NCI-H1105 (cell line): ENCODE measurements around the gene MACO1.

Experiments used
- DNase-seq: peaks from one replicate; lab custom pipeline; 2025; lab: John Stamatoyannopoulos, UW

The MACO1 gene

DNA sequence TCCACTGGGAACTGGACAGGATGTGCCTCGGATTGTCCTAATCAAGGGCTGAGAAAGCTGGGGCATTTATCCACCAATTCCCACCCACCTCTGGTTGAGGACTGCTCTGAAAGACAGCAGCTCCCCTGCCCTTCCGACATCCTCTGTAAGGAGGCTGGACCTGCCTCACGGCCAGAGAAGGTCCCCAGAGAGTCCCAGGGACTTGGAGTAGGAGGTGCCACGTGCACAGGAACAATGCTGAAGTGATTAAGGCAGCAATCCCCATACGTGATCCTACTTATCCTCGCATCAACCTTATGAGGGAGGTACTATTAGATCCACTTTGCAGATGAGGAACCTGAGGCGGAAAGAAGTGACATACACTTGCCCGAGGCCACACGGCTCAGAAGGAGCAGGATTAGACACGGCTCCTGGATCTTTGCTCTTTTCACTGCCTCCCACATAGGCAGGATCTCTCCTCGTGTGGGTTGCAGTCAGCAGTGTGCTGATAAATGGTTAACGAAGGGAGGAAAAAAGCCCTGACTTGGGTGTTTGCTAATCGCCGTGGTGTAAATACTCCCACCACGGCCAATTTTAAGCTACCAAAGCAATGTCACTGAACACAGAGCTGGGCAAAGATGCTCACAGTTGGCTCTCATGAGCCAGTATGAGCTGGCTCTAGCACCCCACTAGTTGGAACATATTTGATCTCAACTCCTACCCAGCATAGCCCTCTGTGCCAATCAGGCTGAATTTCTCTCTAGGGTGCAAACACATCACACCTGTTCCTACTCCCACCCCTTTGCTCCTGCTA, 94.1 kb downstream of the MACO1 start:
- DNase-seq = no peak

DNA sequence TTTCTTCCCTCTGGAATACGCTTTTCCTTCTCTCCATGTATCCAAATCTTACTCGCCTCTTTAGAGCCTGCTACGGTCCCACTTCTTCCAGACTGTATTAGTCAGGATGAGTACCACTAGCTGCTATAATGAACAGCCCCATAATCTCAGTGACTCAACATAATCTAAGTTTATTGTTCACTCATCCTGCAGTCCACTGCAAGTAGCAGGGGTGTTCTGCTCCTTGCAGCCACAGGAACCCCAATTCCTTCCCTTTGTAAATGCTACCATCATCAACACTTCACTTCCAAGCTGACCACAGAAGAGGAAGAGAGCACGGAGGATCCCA, 94.6 kb downstream of the MACO1 start:
- DNase-seq = no peak

DNA sequence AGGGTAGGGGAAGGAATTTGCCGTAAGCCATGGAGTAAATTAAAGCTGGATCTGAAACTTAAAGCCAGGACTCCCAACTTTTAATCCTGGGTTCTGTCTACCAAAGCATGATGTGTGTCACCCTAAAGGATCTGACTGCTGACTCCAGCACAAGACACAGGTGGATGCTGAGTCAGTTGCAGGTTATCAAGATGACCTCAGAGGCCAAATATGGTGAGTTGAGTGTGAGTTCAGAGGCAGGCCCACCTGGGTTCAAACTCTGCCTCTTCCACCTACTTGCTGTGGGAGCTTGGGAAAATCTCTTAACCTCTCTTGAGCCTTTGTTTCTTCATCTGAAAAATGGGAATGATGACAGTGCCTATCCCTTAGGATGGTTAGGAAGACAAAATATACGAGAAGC, 96.1 kb downstream of the MACO1 start:
- DNase-seq = no peak

DNA sequence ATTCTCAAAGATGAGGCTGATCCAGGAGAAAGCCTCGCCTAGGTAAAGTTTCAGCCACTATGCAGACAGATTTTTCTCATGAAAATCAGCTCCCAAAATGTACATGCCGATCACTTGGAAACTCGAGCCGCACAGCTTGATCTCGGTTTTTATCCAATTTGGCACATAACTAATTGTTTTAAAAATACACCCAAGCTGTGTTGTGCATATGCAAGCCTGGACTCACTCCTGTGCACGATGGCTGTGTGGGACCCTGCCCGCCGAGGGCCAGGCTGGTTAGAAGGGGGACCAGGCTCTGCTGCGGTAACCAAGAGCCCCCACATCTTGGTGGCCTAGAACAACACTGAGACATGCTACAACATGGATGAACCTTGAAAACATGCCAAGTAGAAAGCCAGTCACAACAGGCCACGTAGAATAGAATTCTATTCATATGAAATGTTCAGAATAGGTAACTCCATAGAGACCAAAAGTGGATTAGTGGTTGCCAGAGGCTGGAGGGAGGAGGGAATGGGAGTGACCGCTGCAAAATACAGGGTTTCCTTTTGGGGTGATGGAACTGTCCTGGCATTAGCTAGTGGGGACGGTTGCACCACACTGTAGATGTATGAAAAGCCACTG, 96.6 kb downstream of the MACO1 start:
- no peak for DNase-seq

DNA sequence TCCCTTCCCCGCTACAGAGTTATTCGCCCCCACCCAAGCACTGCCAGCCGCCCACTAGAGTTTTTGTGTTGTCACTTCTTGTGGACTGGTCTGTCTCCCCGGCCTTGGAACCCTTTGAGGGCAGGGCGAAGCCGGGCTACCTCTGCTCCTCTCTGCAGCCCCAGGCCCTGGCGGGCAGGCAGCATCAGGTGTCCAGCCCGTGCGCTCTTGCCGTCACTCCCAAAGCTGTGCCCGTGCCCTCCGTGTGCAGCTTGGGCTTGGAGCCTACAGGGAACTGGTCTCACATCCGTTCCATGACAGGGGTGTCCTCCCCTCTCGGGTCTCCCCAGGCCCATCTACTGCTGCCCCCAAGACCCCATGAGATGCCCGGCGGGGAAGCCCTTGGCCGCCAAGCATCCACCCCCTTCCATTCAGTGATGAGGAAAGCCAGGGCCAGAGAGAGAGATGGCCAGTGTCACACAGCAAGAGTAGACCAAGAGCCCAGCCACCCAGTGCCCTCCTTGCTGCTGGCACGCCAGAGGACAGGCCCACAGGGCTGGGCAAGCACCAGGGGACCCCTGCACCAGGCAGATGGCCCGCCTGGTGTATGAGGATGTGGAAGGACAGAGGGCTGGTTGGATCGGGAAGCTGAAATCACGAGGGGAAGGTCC, 97.4 kb downstream of the MACO1 start:
- DNase-seq = no peak

DNA sequence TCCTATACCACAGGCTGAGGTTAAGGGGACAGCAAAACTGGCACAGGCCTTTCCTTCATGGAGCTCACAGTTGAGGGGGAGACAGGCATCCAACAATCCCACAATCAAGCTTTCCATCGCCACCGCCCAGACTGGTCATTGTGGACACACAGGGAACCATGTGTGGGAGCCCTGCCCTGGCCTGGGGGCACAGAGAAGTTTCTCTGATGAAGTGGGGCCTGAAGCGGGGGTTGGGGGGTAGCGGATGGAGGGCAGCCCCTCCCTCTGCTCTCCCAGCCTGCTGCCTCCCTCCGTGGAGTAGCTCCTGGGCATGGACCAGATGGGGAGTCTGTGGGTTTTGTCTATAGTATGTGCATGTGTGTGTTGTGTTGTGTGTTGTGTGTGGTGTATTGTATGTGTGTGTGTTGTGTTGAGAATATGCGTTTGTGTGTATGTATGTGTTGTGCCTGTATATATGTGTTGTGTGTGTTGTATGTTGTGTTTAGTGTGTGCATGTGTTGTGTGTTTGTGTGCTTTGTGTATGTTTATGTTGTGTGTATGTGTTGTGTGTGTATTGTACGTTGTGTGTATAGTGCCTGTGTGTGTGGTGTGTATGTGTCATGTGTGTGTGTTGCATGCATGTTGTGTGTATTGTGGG, 98.3 kb downstream of the MACO1 start:
- no peak for DNase-seq

DNA sequence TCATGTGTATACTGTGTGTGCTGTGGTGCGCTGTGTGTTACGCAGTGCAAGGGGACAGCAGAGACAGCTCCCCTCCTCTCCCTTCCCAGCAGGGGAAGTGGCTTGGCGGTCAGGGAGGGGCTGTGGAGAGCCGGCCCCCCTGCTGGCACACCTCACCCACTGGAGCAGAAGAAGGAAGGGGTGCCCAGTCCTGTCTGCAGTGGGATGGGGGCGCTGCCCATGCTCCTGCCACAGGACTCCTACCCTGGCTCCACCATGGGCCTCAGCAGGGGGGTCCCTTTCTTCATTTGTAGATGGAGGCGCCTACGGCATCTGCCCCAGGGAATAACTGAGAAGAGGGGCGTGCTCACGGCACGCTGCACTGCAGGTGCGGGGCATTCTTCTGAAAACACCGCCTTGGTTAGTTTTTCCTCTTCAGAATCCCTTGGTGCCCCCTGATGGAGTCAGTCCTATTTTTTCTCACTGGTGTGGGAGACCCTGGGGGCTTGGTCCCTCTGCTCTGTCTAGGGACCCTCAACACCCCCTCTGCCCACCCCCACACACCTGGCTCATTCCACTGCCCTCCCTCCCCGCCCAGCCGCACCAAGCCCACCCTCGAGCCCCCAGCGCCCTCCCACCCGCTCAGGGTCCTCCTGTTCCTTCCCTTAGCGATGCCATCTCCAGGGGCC, 99.0 kb downstream of the MACO1 start:
- DNase-seq = no peak

DNA sequence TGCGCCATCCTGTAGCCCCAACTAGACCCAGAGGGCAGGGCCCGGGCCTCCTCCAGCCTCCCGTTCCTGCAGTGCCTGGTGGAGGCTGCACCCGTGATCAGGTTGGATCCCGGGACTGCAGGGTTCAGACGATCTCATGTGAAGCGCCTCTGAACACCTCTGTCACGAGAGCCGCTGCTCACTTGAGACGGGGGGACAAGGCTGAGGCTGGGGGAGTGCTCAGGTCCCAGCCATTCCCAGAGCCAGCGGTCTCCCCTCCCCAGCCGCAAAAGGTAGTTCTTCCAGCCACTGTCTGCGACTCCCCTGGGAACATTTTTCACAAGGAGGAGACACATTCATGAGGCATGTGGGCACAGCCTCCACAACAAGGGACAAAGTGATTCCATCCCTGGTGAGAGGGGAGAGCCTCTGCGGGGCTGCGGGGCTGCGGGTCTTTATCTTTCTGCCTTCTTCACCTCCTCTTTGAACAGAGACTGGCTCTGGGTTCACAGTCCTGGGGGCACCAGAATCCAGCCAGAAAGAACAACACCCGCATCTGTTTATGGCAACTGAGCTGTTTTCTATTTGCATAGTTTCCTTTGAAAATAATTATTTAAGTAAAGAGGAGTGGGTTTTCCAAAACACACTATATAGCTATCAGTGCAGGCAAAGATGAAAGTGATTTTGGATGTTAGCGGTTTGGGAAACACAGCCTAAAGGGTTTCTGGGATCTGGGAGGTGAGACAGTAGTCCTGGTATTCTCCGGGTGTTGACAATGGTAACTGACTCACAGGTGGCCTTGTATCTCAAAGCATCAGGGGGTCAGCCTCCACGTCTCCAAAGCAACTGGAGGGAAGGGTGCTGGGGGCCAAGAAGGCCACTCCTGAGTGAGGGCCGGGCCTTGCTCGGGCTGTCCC, 99.7 kb downstream of the MACO1 start:
- no peak for DNase-seq

DNA sequence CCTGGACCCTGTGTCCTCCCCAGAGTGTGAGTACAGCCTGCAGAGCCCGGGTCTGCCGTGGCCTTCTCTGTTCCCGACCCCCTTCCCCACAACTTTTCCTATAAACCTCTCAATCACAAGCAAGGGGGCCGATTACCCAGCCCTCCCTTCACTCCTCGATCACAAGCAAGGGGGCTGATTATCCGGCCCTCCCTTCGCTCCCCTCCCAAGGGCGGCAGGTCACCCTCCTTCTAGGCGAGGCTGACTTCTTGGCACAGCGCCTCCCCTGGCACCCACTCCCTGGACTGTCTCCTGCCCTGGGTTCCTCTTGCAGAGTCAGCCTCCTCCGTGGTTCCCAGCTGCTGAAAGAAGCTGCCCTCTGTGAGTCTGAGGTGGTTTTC, 100.4 kb downstream of the MACO1 start:
- no peak for DNase-seq

DNA sequence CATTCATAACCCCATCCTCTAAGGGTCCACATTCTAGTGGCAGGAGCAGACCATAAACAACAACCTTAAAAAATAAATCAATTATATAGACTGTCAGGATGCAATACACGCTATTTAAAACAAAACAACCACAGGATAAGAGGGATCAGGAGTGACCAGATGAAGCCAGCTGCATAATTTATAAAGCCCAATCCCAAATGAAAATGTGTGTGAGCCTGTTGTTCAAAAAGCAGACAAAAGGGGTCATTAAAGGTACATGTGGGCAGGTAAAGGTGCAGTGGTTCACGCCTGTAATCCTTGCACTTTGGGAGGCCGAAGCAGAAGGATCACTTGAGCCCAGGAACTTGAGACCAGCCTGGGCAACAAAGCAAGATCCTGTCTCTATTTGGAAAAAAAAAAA, 102.3 kb downstream of the MACO1 start:
- no peak for DNase-seq

DNA sequence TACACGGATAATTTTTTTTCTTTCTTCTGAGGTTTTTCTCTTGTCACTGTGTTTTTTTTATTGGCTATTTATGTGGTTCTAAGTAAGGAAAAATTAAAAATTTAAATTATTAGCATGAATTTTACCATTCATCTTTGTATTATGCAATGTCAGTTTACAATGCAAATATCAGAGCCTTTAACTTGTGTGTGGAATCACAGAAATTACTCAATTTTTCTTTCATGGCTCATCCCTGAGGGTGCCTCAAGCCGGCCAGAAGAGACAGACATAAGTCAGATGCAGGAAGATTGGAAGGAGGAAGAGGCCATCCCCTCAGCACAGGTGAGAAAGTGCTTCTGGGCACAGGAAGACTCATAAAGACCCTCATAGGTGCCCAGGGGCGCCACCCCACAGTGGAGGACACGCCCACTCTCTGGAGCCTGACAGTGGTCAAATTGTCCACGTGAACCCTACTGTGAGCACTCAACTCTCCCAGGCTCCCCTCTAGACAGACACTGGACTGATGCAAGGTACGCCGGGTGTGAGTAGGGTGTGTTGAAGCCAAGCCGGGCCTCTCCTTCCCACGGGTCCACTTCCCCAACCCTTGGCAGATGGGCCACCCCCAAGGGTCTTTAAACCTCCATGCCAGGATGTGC, 103.2 kb downstream of the MACO1 start:
- DNase-seq = no peak

DNA sequence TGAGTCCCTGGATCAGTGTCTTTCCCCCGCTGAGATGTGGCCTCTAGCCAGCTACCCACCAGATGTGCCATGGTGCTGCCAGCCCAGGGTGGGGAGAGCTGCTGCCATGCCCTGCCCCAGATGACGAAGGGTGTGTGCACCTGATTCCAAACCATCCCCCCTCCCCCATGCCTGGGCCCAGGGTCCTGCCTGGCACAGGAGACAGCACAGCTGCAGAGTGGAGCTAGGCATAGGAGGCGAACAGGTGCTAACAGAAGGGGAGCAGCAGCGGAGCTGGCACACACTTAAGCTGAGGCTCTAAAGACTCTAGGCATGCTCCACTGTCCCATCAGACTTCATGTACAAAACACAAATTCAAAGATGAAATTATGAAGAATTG, 103.7 kb downstream of the MACO1 start:
- no peak for DNase-seq

DNA sequence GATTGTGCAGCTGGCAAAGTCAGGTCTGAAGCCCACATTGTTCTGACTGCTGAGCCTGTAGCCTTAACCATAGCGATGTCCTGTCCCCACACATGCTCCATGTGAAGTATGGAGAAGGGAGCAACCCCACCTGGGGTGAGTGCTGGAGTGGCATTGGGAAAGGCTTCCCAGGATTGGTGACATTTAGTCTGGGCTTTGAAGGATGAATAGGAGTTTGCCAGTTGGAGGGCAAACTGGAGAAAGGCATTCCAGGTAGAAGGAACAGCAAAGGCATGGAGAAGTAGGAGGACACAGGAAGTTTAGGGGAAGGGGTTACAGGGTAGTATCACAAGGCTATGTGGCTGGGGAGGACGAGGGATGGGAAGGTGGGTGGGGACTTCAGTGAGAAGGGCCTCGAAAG, 105.4 kb downstream of the MACO1 start:
- no peak for DNase-seq

DNA sequence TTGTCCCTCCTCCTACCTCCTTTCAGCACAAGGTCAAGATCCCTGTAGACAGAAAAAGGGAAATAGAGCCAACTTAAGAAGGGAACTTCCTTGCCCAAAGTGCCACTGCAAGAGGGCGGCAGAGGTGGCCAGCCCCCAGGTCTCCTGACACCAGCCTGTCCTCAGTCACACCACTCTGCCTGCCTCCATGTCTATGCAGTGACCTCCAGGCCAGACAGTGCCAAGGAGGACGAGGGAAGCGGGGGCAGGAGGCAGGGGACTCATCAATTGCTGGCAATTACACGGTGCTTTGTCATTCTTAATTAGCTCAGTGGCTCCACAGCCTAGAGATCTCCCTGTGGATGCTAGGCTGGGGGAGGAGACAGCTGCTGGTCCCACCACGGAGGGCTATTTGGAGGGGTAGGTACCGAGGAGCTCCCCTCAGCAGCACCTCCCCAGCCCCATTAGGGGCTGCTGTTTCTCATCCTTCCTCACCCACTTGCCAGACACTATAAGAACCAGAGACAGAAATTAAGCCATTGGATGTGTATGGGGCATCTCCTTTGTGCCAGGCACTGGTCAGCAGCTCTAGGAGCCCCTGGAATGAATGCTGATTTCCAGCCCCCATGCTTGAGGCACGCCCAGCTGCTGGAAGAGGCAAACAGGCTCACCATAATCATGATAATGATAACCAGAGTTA, 106.6 kb downstream of the MACO1 start:
- DNase-seq = no peak

DNA sequence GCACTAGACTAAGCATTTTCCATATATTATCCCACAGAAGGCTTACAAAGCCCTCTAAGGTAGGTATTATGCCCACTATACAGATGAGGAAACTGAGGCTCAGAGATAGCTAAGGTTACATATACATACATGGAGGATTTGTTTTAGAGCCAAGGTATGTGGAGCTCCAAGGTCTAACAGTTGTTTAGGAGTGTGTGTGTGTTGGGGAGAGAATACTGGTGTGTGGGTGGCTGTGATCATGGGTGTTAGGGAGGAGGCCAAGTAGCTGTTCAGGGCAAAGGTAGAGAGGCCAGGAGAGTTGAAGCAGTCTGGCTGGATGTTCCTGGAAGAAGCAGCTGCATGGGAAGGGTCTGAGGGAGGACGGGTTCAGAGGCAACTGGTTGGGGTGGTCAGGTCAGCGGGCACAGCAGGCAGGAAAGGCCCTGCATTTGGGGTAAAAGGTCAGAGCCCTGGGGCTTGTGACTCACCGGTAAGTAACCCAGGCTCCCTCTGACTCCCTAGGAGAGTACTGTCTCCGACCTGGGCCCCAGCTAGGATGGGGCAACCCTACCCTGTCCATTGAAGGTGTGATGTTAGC, 107.6 kb downstream of the MACO1 start:
- DNase-seq = no peak

DNA sequence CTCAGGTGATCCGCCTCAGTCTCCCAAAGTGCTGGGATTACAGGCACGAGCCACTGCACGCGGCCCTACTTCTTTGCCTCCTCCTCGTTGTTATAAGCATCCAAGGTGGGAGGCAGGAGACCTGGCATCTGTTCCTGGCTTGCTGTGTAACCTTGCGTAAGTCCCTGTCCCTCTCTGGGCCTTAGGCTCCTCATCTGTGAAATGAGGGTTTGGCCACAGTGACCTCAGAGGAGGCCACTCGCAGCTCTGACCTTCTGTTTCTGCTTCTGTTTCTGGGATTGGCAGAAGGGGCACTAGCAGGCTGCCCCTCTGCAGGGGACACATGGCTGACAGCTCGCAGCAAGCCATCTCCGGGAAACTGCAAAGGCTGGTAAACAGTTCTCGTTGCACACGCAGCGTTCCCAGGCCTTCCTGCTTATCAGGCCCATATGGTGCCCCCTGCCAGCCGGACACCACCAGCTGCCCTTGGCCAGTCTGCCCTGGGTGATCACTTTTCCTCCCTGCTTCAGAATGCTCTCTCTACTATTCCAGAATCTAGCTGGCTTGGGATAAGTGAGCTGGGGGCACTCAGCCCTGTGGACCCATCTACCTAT, 110.1 kb downstream of the MACO1 start:
- DNase-seq = no peak

DNA sequence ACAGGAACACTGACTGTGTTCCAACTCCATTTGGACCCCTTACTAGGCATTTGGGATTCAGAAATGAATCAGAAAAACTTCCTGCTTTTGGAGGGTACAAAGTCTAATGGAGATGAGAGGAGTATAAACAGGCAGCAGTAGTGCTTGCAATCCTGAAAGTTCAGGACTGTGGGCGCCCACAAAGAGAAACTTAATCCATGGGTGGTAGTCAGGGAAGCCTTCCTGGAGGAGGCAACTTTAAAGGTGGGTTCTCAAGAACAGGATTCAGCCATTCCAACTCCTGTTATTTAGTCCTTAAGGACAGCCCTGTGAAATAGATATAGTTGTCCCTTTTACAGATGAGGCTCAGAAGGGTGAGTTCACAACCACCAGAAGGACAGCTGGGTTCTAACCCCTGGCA, 110.7 kb downstream of the MACO1 start:
- no peak for DNase-seq

DNA sequence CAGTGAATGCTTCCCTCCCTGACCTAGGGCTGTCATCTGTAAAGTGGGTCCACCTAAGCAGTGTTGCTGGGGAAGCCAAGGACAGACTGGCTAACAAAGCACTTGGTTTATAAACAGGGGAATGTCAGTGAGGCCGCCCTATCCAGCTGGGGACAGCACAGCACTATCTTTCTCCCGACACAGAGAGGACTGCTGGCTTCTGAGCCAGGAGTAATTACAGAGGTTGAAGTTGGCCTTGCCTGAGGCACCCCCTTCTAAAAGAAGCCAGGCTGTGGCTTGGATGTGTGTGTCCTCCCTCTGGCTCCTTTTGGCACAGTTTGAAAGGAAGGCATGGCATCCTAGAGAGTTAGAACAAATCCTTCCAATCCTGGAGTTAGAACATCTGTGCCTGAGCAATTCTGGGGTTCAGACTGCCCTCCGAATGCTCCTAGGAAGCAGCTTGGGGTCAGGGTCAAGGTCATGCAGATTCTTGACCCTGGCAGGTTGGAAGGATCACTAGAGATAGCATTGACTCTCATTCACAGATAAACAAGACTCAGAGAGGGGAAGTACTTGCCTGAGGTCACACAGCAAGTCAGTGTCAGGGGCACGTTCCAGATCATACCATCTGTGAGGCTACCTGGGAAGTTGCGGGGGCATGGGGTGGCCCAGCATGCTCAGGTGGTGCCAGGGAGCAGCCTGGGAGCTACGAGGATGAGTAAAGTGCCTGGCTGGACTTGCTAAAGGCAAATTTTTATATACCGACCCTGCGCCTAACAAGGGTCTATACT, 111.4 kb downstream of the MACO1 start:
- DNase-seq = no peak

DNA sequence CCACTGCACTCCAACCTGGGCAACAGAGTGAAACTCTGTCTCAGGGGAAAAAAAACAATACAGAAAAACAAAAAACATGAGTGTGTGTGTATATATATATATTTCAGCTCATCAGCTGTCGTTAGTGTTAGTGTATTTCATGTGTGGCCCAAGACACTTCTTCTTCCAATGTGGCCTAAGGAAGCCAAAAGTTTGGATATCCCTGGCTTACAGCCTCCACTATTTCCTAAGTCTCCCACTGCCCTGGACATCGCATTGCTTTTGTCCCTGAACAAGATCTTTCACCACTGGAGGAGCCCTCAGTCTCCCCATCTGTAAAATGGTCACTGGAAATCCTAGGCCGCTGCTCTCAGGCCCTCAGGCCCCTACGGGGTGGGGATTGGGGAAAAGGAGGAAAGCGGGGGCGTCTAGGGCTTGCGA, 112.3 kb downstream of the MACO1 start:
- no peak for DNase-seq
